Measurements from ENCODE around the gene KCNC1.

DNA sequence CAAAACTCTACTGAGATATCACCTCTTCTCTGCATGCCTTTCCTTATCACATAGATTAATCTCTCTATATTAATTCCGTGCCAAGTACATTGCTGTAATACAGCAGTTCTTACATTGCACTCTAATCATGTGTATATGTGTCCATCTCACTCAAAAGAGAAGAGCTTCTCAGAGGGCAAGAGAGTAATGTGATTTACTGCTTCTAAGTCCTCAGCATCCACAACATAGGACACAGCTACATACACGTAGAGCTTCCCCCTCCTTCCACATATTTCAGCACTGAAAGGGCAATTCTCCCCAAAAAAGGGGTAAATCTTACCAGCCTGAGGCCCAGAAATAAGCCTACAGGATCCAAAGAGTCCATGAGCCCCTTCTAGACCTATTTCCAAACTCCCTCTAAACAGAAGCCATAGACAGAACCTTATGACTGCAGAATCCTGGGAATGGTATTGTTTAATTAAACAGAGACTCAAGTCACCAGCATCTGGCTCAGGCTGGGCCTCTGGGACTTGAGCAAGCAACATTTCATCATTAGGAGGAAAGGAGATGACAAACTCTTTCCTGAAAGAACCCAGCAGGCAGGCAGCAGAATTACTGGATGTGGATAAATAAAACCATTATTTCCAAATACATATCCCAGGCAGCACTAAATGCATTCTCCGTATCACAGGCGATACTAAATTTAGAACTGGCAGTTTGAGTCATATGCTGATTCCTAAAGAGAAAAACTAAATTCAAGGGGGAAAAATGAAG is 87.2 kb downstream of the KCNC1 start:
- TF ChIP-seq, protein P1, sequence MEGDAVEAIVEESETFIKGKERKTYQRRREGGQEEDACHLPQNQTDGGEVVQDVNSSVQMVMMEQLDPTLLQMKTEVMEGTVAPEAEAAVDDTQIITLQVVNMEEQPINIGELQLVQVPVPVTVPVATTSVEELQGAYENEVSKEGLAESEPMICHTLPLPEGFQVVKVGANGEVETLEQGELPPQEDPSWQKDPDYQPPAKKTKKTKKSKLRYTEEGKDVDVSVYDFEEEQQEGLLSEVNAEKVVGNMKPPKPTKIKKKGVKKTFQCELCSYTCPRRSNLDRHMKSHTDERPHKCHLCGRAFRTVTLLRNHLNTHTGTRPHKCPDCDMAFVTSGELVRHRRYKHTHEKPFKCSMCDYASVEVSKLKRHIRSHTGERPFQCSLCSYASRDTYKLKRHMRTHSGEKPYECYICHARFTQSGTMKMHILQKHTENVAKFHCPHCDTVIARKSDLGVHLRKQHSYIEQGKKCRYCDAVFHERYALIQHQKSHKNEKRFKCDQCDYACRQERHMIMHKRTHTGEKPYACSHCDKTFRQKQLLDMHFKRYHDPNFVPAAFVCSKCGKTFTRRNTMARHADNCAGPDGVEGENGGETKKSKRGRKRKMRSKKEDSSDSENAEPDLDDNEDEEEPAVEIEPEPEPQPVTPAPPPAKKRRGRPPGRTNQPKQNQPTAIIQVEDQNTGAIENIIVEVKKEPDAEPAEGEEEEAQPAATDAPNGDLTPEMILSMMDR (IDR thresholded peaks at IDR 0.05): no peak
- no peak for TF ChIP-seq POLR2A (IDR thresholded peaks at IDR 0.05)
